Medulla oblongata (tissue), 1 donor: ENCODE measurements around the gene DDR1.
"Not testable (repeated sequence)": the region's sequence is repeated elsewhere in the genome, so short reads cannot be mapped to it uniquely, and the experiment has no call there.

ENCODE experiments used
- DNase-seq: peaks from one replicate; pipeline ENCODE4 v3.0.0-alpha.2; 2015; ENCODE audit errors: extremely low spot score

Gene DDR1

DNA sequence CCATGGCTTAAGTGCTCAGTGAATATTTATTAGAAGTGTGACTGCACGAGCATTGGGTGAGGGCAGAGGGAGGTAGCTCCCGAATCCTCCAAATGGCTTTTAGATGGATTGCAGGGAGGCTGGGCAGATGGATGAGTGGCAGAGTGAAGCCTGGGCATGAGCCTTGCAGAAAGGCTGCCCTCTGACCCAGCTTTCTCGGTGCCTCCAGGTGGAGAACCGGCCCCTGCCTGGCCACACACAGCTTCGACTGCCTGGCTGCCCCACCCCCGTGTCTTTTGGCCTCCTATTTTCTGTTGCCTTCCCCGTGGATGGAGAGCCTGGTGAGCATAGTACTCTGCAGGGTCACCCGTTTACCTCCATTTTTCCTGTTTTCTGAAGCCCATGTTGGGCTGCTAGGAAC is 33.2 kb downstream of the DDR1 start:
- DNase-seq: no peak

DNA sequence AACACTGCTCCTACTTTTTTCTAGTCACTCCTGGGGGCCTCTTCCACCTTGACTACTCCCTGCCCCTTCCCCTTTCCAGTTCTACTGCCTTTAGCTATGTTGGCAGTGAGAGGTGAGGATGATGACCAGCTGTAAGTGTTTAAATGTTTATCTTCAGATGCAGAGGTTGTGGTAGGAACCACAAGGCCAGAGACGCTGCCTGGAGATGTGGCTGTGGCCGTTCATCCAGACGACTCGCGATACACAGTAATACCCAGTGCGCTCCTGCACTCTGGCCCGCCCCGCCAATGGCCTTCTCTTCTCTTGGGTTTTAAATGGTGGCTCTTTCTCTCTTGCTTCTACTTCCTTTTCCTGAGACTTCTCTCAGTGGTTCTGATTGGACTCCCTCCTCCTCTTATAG is 34.4 kb downstream of the DDR1 start:
- DNase-seq: no peak

DNA sequence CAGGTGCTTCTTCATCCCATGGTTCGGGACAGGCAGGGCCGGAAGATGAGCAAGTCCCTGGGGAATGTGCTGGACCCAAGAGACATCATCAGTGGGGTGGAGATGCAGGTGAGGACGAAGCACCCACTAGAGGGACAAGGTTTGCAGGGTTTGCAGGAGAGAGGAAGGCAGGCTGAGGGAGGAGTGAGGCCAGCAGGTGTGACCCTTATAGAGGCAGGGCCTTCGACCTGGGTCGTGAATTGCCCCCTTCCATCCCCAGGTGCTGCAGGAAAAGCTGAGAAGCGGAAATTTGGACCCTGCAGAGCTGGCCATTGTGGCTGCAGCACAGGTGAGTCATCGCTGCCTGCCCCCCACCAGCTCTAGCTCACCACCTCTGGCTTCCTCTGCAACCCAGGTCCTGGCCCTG is 38.1 kb downstream of the DDR1 start:
- no peak for DNase-seq

DNA sequence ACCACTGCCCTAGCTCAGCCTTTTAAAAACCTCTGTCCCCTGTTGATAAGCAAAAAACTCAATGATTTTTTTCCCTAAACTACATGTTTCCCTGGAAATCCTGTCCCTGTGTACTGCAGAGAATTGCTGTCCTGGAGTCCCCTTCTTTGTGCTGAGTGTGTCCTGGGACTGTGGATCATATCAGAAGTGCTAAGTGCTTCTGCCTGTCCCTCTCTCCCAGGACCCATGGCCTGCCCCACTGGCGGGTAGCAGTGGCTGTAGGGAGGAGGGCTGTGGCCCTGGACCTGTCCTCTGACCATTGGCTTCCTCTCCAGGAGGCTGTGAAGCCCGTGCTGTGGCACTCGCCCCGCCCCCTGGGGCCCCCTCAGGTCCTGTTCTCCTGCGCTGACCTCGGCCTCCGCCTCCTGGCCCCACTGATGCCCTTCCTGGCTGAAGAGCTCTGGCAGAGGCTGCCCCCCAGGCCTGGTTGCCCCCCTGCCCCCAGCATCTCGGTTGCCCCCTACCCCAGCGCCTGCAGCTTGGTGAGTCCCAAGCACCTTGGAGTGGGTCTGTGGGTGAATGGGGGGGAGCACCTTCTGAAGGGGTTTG is 39.8 kb downstream of the DDR1 start:
- not testable (repeated sequence) for DNase-seq

DNA sequence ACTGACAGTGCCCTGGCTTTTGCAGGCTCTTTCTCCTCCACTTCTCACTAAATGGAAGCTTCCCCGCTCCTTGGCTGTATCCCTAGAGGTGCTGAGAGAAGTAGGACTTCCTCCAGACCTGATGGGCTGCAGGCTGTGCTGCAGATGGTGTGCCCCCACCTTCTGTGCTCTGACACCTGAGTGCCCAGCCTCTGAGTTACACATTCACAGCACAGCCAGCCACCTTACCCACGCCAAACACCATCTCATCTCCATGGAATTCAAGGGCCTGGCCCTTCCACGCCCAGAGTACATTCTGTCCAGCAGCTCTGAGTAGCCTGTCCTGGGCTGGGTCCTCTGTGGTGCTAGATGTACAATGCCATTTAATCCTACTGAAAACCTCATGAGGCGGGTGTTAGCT is 42.3 kb downstream of the DDR1 start:
- no peak for DNase-seq

DNA sequence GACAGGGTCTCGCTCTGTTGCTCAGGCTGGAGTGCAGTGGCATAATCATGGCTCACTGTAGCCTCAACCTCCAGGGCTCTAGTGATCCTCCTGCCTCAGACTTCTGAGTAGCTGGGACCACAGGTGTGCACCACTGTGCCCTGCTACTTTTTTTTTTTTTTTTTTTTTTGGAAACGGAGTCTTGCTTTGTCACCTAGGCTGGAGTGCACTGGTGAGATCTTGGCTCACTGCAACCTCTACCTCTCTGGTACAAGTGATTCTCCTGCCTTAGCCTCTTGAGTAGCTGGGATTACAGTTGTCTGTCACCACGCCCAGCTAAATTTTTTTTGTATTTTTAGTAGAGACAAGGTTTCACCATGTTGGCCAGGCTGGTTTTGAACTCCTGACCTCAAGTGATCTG is 42.8 kb downstream of the DDR1 start:
- DNase-seq: not testable (repeated sequence)

DNA sequence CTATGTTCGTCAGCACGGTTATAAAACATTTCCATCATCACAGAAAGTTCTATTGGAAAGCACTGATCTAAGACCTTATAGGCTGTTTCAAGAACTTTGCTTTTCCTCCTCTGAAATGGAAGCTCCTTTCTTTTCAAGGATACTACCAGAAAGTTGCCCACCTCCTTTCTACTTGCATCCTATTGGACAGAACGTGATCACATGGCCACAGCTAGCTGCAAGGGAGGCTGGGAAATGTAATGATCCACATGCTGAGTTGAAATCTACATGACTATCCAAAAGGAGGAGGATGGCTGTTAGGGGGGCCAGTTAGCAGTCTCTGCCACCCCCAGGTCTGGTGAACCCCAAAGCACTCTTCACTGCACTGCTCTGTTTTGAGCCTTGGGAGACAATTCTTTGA is 44.4 kb downstream of the DDR1 start:
- no peak for DNase-seq

DNA sequence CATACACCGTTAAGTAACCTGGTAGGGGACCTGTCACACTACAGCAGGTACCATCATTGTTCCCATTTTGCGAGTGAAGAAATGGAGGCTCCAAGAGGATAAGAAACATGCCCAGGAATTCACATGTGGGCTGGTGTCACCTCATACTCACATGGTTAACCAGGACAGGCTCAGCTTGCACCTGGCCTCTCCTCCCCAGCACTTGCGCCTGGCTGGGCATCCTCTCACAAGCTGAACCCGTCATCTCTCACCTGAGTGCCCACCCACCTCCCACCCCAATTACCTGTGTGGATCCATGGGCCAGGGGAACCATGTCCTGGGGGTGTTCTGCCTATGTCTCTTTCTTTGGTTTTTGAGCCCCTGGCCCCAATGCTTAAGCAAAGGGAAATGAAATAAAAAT is 46.2 kb downstream of the DDR1 start:
- no peak for DNase-seq

DNA sequence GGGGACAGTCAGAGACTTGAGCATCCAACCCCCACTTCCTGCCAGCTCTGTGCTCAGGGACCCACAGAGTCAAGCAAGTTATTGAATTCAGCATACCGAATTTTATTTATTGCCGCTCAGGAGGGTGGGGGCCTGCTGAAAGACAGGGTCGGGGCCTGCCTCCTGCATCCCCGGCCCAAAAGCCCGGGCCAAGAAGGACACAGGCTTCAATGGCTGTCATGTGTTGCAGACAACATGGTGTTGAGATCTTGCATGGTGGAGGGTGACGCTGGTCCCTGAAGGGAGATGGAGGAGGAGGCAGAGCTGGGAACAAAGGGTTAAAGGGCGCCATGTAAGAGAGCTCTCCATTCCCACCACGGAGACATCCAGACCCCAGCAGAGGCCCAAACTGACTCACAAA is 47.0 kb downstream of the DDR1 start:
- no peak for DNase-seq

DNA sequence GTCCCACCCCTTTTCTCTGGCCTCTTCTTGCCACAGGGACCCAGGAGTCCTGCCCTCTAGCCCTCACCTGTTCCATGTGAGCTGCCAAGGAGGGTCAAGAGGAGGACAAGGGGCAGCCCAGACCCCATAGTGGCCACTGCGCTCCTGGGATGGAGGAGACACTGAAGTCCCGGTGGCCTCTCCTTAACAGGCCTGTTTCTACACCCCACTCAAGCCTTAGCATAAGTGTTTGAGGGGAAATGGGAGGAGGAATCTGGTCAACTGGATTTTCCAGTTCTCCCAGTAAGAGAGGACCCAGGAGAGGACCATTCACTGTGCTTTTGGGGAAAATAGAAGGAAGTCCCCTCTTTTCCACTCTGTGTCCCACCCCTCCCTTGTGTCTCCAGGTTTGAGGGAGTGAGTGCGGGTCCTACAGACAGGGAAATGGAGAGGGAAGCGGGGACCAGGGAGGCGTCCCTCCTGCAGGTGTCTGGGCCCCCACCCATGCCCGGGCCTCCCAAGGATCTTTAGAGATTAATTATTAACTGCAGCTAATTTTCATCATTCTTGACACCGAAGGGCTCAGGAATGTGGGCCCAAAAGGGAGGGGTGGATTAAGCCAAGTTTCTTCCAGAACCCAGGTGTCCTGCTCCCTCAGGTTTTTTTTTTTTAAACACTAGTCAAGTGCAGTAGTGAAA is 47.8 kb downstream of the DDR1 start, which contains the start of gene SFTA2:
SFTA2 (minus strand) TSS at position 202 of the 677 bp plus-strand sequence; CDS start at position 128, 74 bp downstream.
- DNase-seq: no peak

DNA sequence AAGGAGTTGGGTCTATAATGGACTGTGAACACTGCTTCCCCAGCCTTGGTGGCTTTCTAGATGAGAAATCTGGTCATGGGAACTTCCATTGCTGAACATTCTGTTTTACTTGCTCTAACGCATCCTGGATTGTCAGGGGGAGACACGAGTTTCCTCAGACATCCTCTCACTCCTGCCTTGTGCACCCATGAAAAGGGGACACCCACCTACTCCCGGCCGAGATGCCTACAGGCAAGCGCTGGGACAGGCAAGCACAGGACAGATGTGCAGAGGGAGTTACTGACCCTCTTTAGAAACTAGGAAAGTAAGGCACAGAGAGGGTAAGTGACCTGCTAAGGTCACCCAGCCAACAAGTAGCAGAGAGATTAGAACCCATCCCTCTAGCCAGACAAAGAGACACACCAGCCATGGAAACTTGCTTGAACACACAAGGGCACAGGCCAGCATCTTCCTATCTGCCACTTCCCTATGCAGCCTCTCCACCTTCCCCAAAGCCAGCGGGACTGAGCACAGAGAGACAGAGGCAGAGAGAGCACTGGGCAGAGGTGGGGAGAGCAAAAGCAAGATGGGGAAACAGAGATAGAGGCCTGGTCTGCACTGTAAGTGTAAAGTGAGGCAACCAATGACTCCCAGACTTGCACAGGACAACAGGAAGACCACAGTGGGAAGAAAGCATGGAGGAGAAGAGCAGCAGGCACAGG is 48.5 kb downstream of the DDR1 start:
- DNase-seq: no peak

DNA sequence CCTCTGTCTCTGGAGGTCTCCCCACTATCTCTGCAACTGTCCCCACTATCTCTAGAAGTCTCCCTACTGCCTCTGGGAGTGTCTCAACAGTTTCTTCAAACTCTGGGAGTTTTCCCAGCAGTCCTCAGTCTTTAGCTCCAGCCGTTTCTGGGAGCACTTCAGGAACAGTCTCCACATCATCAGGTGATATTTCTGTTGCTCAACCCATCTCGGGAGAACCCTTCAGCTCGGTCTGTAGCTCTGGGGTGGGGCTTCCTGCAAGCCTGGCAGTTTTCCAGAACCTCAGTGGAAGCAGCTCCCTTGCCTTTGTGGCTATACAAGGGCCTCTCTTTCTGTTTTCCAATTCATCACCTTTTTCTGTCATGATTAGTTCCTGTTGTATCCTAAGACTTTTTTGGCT is 50.7 kb downstream of the DDR1 start:
- DNase-seq: no peak

DNA sequence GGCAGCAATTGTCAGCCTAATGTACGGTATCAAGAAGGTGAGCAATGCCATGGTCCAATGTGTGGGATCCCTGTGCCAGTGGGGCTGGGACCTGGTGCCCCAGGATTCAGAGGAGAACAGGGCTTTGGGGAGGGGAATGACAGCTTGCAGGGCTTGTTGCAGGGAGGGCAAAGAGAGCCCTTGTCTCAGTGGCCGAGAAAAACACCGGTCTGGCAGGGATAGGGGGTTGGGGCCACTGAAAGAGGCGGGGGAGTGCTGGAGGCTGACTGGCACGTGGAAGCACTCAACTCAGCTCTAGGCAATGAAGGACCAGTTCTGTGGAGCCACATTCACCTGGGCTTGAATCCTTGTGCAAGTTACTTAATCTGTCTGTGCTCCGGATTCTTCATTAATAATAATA is 52.9 kb downstream of the DDR1 start:
- no peak for DNase-seq

DNA sequence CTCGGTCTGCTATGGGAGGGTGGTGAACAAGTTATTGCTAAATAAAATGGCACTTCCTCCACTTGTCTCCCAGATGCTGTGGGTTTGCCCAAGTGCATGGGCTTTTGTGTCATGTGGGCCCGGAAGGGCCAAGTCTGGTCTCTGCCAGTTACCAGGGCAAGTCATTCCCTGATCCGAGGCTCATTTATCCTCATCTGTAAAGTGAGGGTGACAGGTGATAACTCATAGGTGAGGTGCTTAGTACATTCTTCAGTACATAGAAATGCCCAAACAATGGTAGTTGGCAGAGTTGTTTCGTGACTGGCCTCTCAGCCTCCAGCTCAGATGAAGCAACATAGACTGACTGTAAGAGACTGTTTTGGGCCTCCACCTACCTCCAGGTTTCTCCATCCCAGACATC is 54.4 kb downstream of the DDR1 start:
- DNase-seq: peak; percentile 25

DNA sequence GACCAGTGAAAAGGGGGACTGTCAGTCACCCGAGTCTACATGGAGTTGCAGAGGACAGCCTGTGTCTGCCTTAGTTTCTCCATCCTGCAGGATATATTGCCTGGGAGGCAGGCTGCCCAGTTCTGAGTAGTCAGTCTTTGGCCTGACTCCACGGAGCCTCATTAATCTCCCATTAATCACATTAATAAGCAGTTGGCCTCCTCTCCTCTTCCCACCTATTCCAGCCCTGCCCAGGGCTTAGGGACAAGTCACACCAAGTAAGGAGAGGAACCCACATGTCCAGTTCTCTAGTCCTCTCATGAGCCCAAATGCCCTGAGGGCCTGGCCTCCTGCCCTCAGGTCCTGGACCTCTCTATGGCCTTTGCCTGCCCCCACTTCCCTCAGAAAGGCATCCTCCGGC is 55.2 kb downstream of the DDR1 start:
- DNase-seq: no peak

DNA sequence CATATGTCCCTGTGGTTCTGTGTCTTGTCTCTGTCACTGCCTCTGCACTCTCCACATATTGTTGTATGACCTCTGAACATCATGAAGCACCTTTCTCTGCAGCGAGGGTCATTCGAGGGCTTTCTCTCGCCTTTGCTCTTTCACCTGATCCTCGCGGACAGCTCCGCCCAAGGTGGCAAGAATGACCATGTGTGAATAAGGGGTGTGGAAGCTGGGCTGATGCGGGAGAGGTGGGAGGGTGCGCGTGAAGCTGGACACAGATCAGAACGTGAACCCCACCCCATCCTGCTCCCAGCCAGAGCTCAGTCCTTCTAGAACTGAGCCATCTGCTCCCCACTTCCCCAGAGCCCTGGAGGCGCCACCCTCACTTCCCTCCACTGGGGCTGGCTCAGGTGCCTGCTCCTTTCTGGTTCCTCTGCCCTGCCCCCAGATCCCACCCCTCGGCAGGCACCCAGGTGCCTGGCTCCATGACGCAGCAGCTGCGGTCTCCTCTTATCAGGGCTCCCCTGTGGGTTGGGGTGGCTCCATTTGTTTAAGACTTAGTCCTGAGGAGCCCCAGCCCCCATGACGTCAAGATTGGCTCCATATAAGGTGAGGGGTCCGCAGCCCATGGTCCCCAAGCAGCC is 56.2 kb downstream of the DDR1 start, which contains the start of gene MUCL3:
MUCL3 (plus strand) TSS at position 613 of the 626 bp plus-strand sequence. CDS start 27 bp downstream, outside the sequence.
- DNase-seq: no peak

DNA sequence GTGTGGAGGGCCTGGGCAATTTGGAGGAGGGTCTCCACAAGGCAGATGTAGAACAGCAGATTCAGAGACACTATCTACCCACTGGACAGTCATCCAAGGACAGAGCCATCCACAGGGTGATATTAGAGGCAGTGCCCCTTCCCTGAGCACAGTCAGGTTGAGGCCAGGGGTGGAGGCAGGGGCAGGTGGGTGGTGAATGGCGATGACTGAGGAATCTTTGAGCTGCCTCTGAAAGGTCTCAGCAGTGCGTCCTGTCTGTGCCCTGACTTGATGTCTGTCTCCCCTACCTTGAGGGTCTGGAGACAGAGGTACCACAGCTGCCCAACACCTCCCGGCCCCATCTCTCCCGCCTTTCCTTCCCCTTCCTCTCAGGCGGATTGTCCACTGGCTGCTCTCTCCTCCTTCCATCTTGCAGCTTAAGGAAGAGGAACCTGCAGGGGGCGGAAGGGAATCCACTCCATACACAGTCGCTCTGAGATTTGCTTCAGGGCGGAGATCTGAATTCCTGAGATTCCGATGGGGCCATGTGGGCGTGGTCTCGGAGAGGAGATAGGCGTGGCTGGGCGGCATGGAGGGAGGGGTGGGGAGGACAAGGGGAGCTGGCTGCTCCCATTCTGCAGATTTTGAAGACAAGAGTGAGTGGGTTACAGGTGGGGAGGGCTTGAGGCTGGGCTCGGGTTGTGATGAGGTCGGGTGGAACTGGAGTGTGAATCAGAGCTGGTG is 58.2 kb downstream of the DDR1 start:
- DNase-seq: peak; percentile 16

DNA sequence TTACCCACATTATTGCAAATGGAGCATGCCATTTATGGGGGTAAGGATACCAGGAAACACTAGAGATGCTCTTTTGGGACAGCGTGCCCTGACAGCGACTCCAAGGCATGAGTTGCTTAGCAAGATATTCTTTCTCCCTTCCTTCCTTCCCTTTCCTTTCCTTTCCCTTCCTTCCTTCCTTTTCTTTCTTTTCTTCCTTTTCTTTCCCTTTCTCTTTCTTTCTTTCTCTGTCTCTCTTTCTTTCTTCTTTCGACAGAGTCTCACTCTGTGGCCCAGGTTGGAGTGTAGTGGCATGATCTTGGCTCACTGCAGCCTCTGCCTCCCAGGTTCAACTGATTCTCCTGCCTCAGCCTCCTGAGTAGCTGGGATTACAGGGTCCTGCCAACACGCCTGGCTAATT is 59.7 kb downstream of the DDR1 start:
- DNase-seq: no peak

DNA sequence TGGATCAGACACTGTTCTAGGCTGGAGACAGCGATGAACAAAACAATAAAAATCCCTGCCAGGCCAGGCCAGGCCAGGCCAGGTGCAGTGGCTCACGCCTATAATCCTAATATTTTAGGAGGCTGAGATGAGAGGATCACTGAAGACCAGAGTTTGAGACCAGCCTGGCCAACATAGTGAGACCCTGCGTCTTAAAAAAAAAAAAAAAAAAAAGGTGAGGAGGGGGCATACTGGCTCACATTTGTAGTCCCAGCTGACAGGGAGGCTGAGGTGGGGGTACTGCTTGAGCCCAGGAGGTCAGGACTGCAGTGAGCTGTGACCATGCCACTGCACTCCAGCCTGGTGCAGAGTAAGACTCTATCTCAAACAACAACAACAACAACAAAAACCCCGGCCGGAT is 61.0 kb downstream of the DDR1 start:
- no peak for DNase-seq

DNA sequence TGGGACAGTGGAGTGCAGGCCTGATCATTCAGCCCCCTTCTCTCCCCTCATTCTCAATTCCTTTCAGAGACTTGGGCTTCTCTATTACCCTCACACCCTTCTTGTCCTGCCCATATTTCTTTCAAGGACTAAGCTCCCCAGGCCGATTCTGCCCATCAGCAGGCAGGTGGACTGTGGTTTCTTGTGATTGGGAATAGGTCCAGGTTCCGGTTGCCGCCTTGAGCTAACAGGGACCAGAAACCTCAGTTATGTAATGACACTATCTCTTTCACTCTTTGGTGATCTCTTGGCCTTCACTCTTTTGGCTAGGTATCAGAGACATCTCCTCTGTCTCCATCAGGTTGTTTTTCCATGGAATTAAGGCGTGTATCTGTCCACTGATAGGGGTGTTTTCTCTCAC is 62.9 kb downstream of the DDR1 start:
- no peak for DNase-seq

DNA sequence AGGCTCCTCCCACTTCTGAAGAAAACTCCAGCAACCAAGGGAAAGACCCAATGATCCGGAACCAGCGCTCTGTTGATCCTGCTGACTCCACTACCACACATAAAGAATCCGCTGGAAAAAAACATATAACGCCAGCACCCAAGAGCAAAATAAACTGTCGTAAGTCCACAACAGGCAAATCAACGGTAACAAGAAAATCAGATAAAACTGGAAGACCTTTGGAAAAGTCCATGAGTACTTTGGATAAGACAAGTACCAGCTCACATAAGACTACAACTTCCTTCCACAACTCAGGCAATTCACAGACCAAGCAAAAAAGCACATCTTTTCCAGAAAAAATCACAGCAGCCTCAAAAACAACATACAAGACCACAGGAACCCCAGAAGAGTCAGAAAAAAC is 64.5 kb downstream of the DDR1 start:
- no peak for DNase-seq
